Keratinocyte (primary cell): ENCODE measurements around the gene SCYGR2.

Source experiments
- EZH2 ChIP-seq: IDR thresholded peaks from one replicate; pipeline ENCODE4 v1.6.1; 2012; ENCODE audit warnings: inconsistent platforms, mild to moderate bottlenecking, low read length, moderate library complexity
- TF ChIP-seq, protein P1 (sequence below), 3 experiments: IDR thresholded peaks in 1 of 3; conservative IDR thresholded peaks in 1 of 3; optimal IDR thresholded peaks in 1 of 3; 2 replicates in 2 of 3; 3 replicates in 1 of 3; pipeline versions ENCODE3 to v1.5.1; 2011; ENCODE audit warnings: low read length in 3 of 3, mild to moderate bottlenecking in 3 of 3, moderate library complexity in 2 of 3, control low read depth in 1 of 3, inconsistent platforms in 1 of 3; ENCODE audit not compliant: insufficient read depth in 2 of 3; ENCODE audit errors: extremely low read depth in 1 of 3

GRCh38 chr2:227576812-227577211 lies 21.9 kb upstream of the SCYGR2 start:
- TF ChIP-seq, protein P1, sequence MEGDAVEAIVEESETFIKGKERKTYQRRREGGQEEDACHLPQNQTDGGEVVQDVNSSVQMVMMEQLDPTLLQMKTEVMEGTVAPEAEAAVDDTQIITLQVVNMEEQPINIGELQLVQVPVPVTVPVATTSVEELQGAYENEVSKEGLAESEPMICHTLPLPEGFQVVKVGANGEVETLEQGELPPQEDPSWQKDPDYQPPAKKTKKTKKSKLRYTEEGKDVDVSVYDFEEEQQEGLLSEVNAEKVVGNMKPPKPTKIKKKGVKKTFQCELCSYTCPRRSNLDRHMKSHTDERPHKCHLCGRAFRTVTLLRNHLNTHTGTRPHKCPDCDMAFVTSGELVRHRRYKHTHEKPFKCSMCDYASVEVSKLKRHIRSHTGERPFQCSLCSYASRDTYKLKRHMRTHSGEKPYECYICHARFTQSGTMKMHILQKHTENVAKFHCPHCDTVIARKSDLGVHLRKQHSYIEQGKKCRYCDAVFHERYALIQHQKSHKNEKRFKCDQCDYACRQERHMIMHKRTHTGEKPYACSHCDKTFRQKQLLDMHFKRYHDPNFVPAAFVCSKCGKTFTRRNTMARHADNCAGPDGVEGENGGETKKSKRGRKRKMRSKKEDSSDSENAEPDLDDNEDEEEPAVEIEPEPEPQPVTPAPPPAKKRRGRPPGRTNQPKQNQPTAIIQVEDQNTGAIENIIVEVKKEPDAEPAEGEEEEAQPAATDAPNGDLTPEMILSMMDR (optimal IDR thresholded peaks at IDR 0.05 in 1 of 3, IDR thresholded peaks at IDR 0.05 in 1 of 3, conservative IDR thresholded peaks at IDR 0.05 in 1 of 3; ENCODE audit: extremely low read depth in 1 of 3, insufficient read depth in 2 of 3, low read length in 3 of 3) = no peak
- TF ChIP-seq EZH2 = no peak
